Astrocyte (in vitro differentiated cells and primary cell): Measurements from ENCODE around the gene KIF5A. TPM values are rescaled to one million over a fixed set of nuclear protein-coding genes. Genes with fewer than 3 reads are reported as not detected.

ENCODE experiments used
- DNase-seq: peaks from one replicate; pipeline ENCODE4 v3.0.0-alpha.2; 2010; ENCODE audit warnings: low read depth
- FAIRE-seq: peaks from 2 replicates; lab custom pipeline; 2011; peaks lifted over from hg19 to GRCh38; lab: Jason Lieb, UNC
- H2AFZ ChIP-seq: 2 replicates; pipeline ENCODE4 v1.6.0; 2012; ENCODE audit warnings: low read depth, low read length, inconsistent platforms
- H3K27ac ChIP-seq: 2 replicates; pipeline ENCODE4 v1.5.1; 2011; ENCODE audit warnings: low read depth, low read length, inconsistent platforms
- H3K27me3 ChIP-seq: 2 replicates; pipeline ENCODE4 v1.6.0; 2011; ENCODE audit warnings: low read length, inconsistent platforms; ENCODE audit not compliant: insufficient read depth
- H3K36me3 ChIP-seq: 2 replicates; pipeline ENCODE4 v1.5.1; 2011; ENCODE audit warnings: low read length, inconsistent platforms; ENCODE audit not compliant: insufficient read depth
- H3K4me1 ChIP-seq: 2 replicates; pipeline ENCODE4 v1.5.1; 2011; ENCODE audit warnings: low read length, inconsistent platforms; ENCODE audit not compliant: insufficient read depth
- H3K4me2 ChIP-seq: 2 replicates; pipeline ENCODE4 v1.6.0; 2012; ENCODE audit warnings: low read length, inconsistent platforms
- H3K4me3 ChIP-seq: 2 replicates; pipeline ENCODE4 v1.5.1; 2011; ENCODE audit warnings: low read depth, mild to moderate bottlenecking, low read length, inconsistent platforms; ENCODE audit not compliant: insufficient read depth
- H3K79me2 ChIP-seq: 2 replicates; pipeline ENCODE4 v1.6.0; 2012; ENCODE audit warnings: mild to moderate bottlenecking, low read length, inconsistent platforms; ENCODE audit not compliant: insufficient read depth
- H3K9ac ChIP-seq: 2 replicates; pipeline ENCODE4 v1.6.0; 2012; ENCODE audit warnings: mild to moderate bottlenecking, low read length, inconsistent platforms
- H3K9me3 ChIP-seq: 2 replicates; pipeline ENCODE4 v1.5.1; 2012; ENCODE audit warnings: low read depth, mild to moderate bottlenecking, low read length, inconsistent platforms; ENCODE audit not compliant: insufficient read depth
- H4K20me1 ChIP-seq: 2 replicates; pipeline ENCODE4 v1.6.0; 2012; ENCODE audit warnings: low read length, inconsistent platforms; ENCODE audit not compliant: insufficient read depth
- H3K27ac Mint-ChIP-seq: one replicate; pipeline ENCODE4 v1.8.0; 2021; ENCODE audit warnings: mild to moderate bottlenecking, mixed read lengths; ENCODE audit not compliant: unreplicated experiment
- H3K27me3 Mint-ChIP-seq: one replicate; pipeline ENCODE4 v1.8.0; 2021; ENCODE audit warnings: low read depth, mixed read lengths; ENCODE audit not compliant: unreplicated experiment
- H3K36me3 Mint-ChIP-seq: one replicate; pipeline ENCODE4 v1.8.0; 2021; ENCODE audit warnings: low read depth, mixed read lengths; ENCODE audit not compliant: unreplicated experiment
- H3K4me1 Mint-ChIP-seq: one replicate; pipeline ENCODE4 v1.8.0; 2021; ENCODE audit warnings: low read depth, mixed read lengths; ENCODE audit not compliant: unreplicated experiment
- H3K4me3 Mint-ChIP-seq: one replicate; pipeline ENCODE4 v1.8.0; 2021; ENCODE audit warnings: mild to moderate bottlenecking, moderate library complexity, mixed read lengths; ENCODE audit not compliant: unreplicated experiment
- H3K9me3 Mint-ChIP-seq: one replicate; pipeline ENCODE4 v1.8.0; 2021; ENCODE audit warnings: mild to moderate bottlenecking, mixed read lengths; ENCODE audit not compliant: unreplicated experiment
- CTCF ChIP-seq: IDR thresholded peaks from 2 replicates; pipeline ENCODE4 v1.5.1; 2011; ENCODE audit warnings: low read depth, mild to moderate bottlenecking, inconsistent platforms, low read length, moderate library complexity; ENCODE audit not compliant: insufficient read depth
- EZH2 ChIP-seq: IDR thresholded peaks from 2 replicates; pipeline ENCODE4 v1.6.1; 2012; ENCODE audit warnings: mild to moderate bottlenecking, low read length, inconsistent platforms; ENCODE audit not compliant: insufficient read depth
- total RNA-seq: library from RNA; stranded (reverse); gene quantifications from 2 replicates; pipeline ENCODE4 v1.2.1, GENCODE V29; 2021

Gene KIF5A
- total RNA-seq, 1 donor from 2014 or later, result 7.2 TPM

GRCh38 chr12:57618966-57619433 is 69.2 kb downstream of the KIF5A start:
- no peaks in the 10 kb centered on the region for H3K36me3 ChIP-seq
- H3K27ac Mint-ChIP-seq, result no peak overlapping the region
- peaks cover 53% of the 10 kb centered on the region for H3K36me3 Mint-ChIP-seq
- H3K4me1 ChIP-seq, result peaks cover 9% of the 10 kb centered on the region
- TF ChIP-seq CTCF, result no peak
- TF ChIP-seq EZH2, result no peak
- DNase-seq, result no peak
- no peak overlapping the region for H3K9ac ChIP-seq
- no peaks in the 10 kb centered on the region for H3K79me2 ChIP-seq
- no peak overlapping the region for H3K4me3 ChIP-seq
- H3K9me3 Mint-ChIP-seq, result peaks cover 5% of the 10 kb centered on the region
- no peak for FAIRE-seq
- H2AFZ ChIP-seq, result no peak overlapping the region
- peaks cover 8% of the 10 kb centered on the region for H3K4me1 Mint-ChIP-seq
- peak overlapping the region; percentile 60 for H3K4me3 Mint-ChIP-seq
- H3K4me2 ChIP-seq, result no peak overlapping the region
- peaks cover 24% of the 10 kb centered on the region for H4K20me1 ChIP-seq
- peaks cover 49% of the 10 kb centered on the region for H3K27me3 ChIP-seq
- no peaks in the 10 kb centered on the region for H3K9me3 ChIP-seq
- no peak overlapping the region for H3K27ac ChIP-seq
- H3K27me3 Mint-ChIP-seq, result peaks cover 87% of the 10 kb centered on the region

- Mint-ChIP-seq H3K36me3 (peaks cover 47% of the 10 kb centered on the region), H3K27me3 (peaks cover 89% of the 10 kb centered on the region), H3K9me3 (peaks cover 5% of the 10 kb centered on the region), H3K27ac (no peak overlapping the region), H3K4me3 (peak overlapping the region; percentile 60), H3K4me1 (peaks cover 8% of the 10 kb centered on the region)
- Histone ChIP-seq H3K27me3 (peaks cover 52% of the 10 kb centered on the region), H4K20me1 (peaks cover 24% of the 10 kb centered on the region), H3K9ac (no peak overlapping the region), H3K4me1 (peaks cover 9% of the 10 kb centered on the region), H3K36me3 (no peaks in the 10 kb centered on the region), H2AFZ (no peak overlapping the region), H3K4me3 (no peak overlapping the region), H3K9me3 (no peaks in the 10 kb centered on the region), H3K27ac (no peak overlapping the region), H3K79me2 (no peaks in the 10 kb centered on the region), H3K4me2 (no peak overlapping the region)
- DNase-seq (no peak), FAIRE-seq (no peak)
- TF ChIP-seq EZH2 (no peak), CTCF (no peak)
Measured at GRCh38 chr12:57619434-57620244, 69.8 kb downstream of the KIF5A start.
